ENCODE results near the gene FASN.

FASN gene

DNA sequence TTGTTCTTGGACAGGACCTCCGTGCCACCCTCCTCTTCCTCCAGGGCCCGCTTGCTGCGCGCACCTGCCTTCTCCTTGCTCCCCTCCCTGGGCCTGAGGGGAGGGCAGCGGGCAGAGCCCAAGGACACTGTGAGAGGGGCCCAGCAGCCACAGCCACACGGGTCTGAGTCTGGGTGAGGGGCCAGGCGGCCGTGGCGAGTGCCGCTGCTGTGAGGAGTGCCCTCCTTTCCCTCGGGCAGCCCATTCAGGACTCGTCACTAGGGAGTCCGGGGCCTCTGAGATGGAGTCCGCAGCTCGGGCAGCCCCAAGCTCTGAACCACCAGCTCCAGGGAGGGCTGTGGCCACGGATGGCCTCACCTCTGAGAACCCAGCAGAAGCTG lies 38.0 kb downstream of the FASN start:
- no peak overlapping the region for H4K8ac ChIP-seq (ENCODE audit: low read length)
- H2AFZ ChIP-seq (ENCODE audit: low read depth, low read length) = no peak overlapping the region
- no peak for DNase-seq
- no peak overlapping the region for H2AK5ac ChIP-seq (ENCODE audit: low read length, severe bottlenecking)
- H3K4me3 ChIP-seq (ENCODE audit: insufficient read depth in 1 of 2, low read depth in 1 of 2, low read length in 2 of 2) = no peak overlapping the region
- WGBS = 94% methylated on average over 16 of the region's 16 CpGs
- H3K4ac ChIP-seq (ENCODE audit: low read depth in 1 of 2, low read length in 2 of 2) = no peak overlapping the region
- no peaks in the 10 kb centered on the region for H3K27me3 ChIP-seq (ENCODE audit: control insufficient read depth in 1 of 2, insufficient read depth in 1 of 2, low read length in 2 of 2)
- H3K9me3 ChIP-seq (ENCODE audit: control insufficient read depth, low read length) = no peaks in the 10 kb centered on the region
- H3K18ac ChIP-seq (ENCODE audit: low read depth in 1 of 2, low read length in 2 of 2) = no peak overlapping the region
- no peak overlapping the region for H2BK120ac ChIP-seq (ENCODE audit: low read depth, low read length)
- peaks cover 78 to 94% of the 10 kb centered on the region in 2 experiments for H3K36me3 ChIP-seq (ENCODE audit: control insufficient read depth in 1 of 2, insufficient read depth in 2 of 2, low read depth in 1 of 2, low read length in 2 of 2)
- no peak overlapping the region for H3K4me2 ChIP-seq (ENCODE audit: low read length, poor library complexity, severe bottlenecking)
- H2BK12ac ChIP-seq (ENCODE audit: low read length in 2 of 2) = no peak overlapping the region
- H3K9ac ChIP-seq (ENCODE audit: low read length) = no peak overlapping the region
- no peak overlapping the region for H3K23ac ChIP-seq (ENCODE audit: low read length in 2 of 2)
- H3K4me1 ChIP-seq (ENCODE audit: control insufficient read depth, insufficient read depth, low read depth, low read length) = peaks cover 23% of the 10 kb centered on the region
- no peak overlapping the region for H3K27ac ChIP-seq (ENCODE audit: low read length, poor library complexity, severe bottlenecking)
- H2BK5ac ChIP-seq (ENCODE audit: low read depth, low read length, poor library complexity, severe bottlenecking) = no peak overlapping the region
- peaks cover 21% of the 10 kb centered on the region for H3K79me1 ChIP-seq (replicated peaks; ENCODE audit: low read length, poor library complexity, severe bottlenecking)
- no peak overlapping the region for H2BK15ac ChIP-seq (ENCODE audit: low read depth, poor library complexity, severe bottlenecking)
- no peak overlapping the region for H3K14ac ChIP-seq (ENCODE audit: low read length in 2 of 2)
- no peak overlapping the region for H4K91ac ChIP-seq (ENCODE audit: low read length)

DNA sequence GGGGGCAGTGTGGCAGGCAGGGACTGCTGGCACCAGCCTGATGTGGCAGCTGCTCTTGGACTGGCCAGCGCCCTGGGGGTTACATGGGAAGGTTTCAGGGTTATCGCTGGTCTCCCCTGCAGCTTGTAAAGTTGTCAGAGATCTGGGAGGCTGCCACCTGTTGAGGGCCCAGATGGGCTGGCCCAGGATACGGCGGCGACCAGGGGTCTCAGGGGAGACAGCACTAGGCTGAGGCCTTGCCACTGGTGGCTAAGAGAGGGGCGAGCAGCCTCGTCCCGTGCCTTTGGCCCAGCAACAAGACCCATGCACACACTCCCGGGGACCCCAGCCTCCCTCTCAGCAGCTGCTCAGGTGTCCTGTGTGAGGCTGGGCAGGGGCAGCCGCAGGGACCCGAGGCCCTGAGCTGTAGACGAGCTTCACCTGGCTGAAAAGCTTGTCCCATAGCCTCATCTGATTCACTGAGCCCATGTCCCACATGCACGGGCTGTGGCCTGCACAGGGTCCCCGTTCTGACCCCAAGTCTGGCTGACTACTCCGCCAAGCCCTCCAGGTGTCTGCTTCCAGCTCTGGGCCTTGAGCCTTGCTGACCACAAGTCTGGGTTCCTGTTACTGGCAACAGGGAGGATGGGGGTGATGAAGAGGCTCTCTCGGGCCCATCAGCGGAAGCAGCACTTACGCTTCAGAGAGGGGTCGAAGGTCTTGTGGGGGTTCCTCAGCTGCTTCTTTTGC lies 38.6 kb downstream of the FASN start:
- H3K9ac ChIP-seq (ENCODE audit: low read length) = no peak overlapping the region
- H3K4ac ChIP-seq (ENCODE audit: low read depth in 1 of 2, low read length in 2 of 2) = no peak overlapping the region
- no peak for DNase-seq
- no peaks in the 10 kb centered on the region for H3K9me3 ChIP-seq (ENCODE audit: control insufficient read depth, low read length)
- no peak overlapping the region for H2AFZ ChIP-seq (ENCODE audit: low read depth, low read length)
- H4K8ac ChIP-seq (ENCODE audit: low read length) = no peak overlapping the region
- no peak overlapping the region for H2BK12ac ChIP-seq (ENCODE audit: low read length in 2 of 2)
- H3K18ac ChIP-seq (ENCODE audit: low read depth in 1 of 2, low read length in 2 of 2) = no peak overlapping the region
- WGBS = 91% methylated on average over 19 of the region's 19 CpGs
- H2AK5ac ChIP-seq (ENCODE audit: low read length, severe bottlenecking) = no peak overlapping the region
- peaks cover 17% of the 10 kb centered on the region for H3K4me1 ChIP-seq (ENCODE audit: control insufficient read depth, insufficient read depth, low read depth, low read length)
- no peak overlapping the region for H2BK120ac ChIP-seq (ENCODE audit: low read depth, low read length)
- no peak overlapping the region for H2BK5ac ChIP-seq (ENCODE audit: low read depth, low read length, poor library complexity, severe bottlenecking)
- H2BK15ac ChIP-seq (ENCODE audit: low read depth, poor library complexity, severe bottlenecking) = no peak overlapping the region
- H3K79me1 ChIP-seq (replicated peaks; ENCODE audit: low read length, poor library complexity, severe bottlenecking) = peaks cover 27% of the 10 kb centered on the region
- H3K14ac ChIP-seq (ENCODE audit: low read length in 2 of 2) = no peak overlapping the region
- no peak overlapping the region for H3K27ac ChIP-seq (ENCODE audit: low read length, poor library complexity, severe bottlenecking)
- H3K36me3 ChIP-seq (ENCODE audit: control insufficient read depth in 1 of 2, insufficient read depth in 2 of 2, low read depth in 1 of 2, low read length in 2 of 2) = peaks cover 84 to 98% of the 10 kb centered on the region in 2 experiments
- no peak overlapping the region for H3K4me3 ChIP-seq (ENCODE audit: insufficient read depth in 1 of 2, low read depth in 1 of 2, low read length in 2 of 2)
- no peak overlapping the region for H3K23ac ChIP-seq (ENCODE audit: low read length in 2 of 2)
- H4K91ac ChIP-seq (ENCODE audit: low read length) = no peak overlapping the region
- no peak overlapping the region for H3K4me2 ChIP-seq (ENCODE audit: low read length, poor library complexity, severe bottlenecking)
- H3K27me3 ChIP-seq (ENCODE audit: control insufficient read depth in 1 of 2, insufficient read depth in 1 of 2, low read length in 2 of 2) = no peaks in the 10 kb centered on the region

GRCh38 chr17:82058855-82059249 lies 39.2 kb downstream of the FASN start:
- H3K9ac ChIP-seq (ENCODE audit: low read length) = no peak overlapping the region
- peaks cover 90 to 100% of the 10 kb centered on the region in 2 experiments for H3K36me3 ChIP-seq (ENCODE audit: control insufficient read depth in 1 of 2, insufficient read depth in 2 of 2, low read depth in 1 of 2, low read length in 2 of 2)
- no peak overlapping the region for H3K4ac ChIP-seq (ENCODE audit: low read depth in 1 of 2, low read length in 2 of 2)
- H2AFZ ChIP-seq (ENCODE audit: low read depth, low read length) = no peak overlapping the region
- WGBS = 95% methylated on average over 10 of the region's 10 CpGs
- H2BK12ac ChIP-seq (ENCODE audit: low read length in 2 of 2) = no peak overlapping the region
- peaks cover 13% of the 10 kb centered on the region for H3K4me1 ChIP-seq (ENCODE audit: control insufficient read depth, insufficient read depth, low read depth, low read length)
- H3K18ac ChIP-seq (ENCODE audit: low read depth in 1 of 2, low read length in 2 of 2) = no peak overlapping the region
- H3K9me3 ChIP-seq (ENCODE audit: control insufficient read depth, low read length) = no peaks in the 10 kb centered on the region
- peak overlapping the region; percentile 12 for H4K8ac ChIP-seq (ENCODE audit: low read length)
- no peak overlapping the region for H2BK5ac ChIP-seq (ENCODE audit: low read depth, low read length, poor library complexity, severe bottlenecking)
- no peak overlapping the region for H2AK5ac ChIP-seq (ENCODE audit: low read length, severe bottlenecking)
- no peaks in the 10 kb centered on the region for H3K27me3 ChIP-seq (ENCODE audit: control insufficient read depth in 1 of 2, insufficient read depth in 1 of 2, low read length in 2 of 2)
- no peak overlapping the region for H3K4me3 ChIP-seq (ENCODE audit: insufficient read depth in 1 of 2, low read depth in 1 of 2, low read length in 2 of 2)
- no peak overlapping the region for H3K27ac ChIP-seq (ENCODE audit: low read length, poor library complexity, severe bottlenecking)
- H2BK15ac ChIP-seq (ENCODE audit: low read depth, poor library complexity, severe bottlenecking) = no peak overlapping the region
- no peak for DNase-seq
- no peak overlapping the region for H4K91ac ChIP-seq (ENCODE audit: low read length)
- H2BK120ac ChIP-seq (ENCODE audit: low read depth, low read length) = no peak overlapping the region
- H3K4me2 ChIP-seq (ENCODE audit: low read length, poor library complexity, severe bottlenecking) = no peak overlapping the region
- peaks cover 30% of the 10 kb centered on the region for H3K79me1 ChIP-seq (replicated peaks; ENCODE audit: low read length, poor library complexity, severe bottlenecking)
- H3K23ac ChIP-seq (ENCODE audit: low read length in 2 of 2) = no peak overlapping the region
- no peak overlapping the region for H3K14ac ChIP-seq (ENCODE audit: low read length in 2 of 2)

- no peak overlapping the region for H3K27ac ChIP-seq (ENCODE audit: low read length, poor library complexity, severe bottlenecking)
- H3K4me3 ChIP-seq (ENCODE audit: insufficient read depth in 1 of 2, low read depth in 1 of 2, low read length in 2 of 2) = no peak overlapping the region
- no peak overlapping the region for H3K4ac ChIP-seq (ENCODE audit: low read depth in 1 of 2, low read length in 2 of 2)
- DNase-seq = no peak
- H3K23ac ChIP-seq (ENCODE audit: low read length in 2 of 2) = no peak overlapping the region
- H3K9me3 ChIP-seq (ENCODE audit: control insufficient read depth, low read length) = no peaks in the 10 kb centered on the region
- no peak overlapping the region for H3K4me2 ChIP-seq (ENCODE audit: low read length, poor library complexity, severe bottlenecking)
- no peaks in the 10 kb centered on the region for H3K27me3 ChIP-seq (ENCODE audit: control insufficient read depth in 1 of 2, insufficient read depth in 1 of 2, low read length in 2 of 2)
- H2BK5ac ChIP-seq (ENCODE audit: low read depth, low read length, poor library complexity, severe bottlenecking) = no peak overlapping the region
- no peak overlapping the region for H3K9ac ChIP-seq (ENCODE audit: low read length)
- H2AK5ac ChIP-seq (ENCODE audit: low read length, severe bottlenecking) = no peak overlapping the region
- H3K36me3 ChIP-seq (ENCODE audit: control insufficient read depth in 1 of 2, insufficient read depth in 2 of 2, low read depth in 1 of 2, low read length in 2 of 2) = peaks cover 89 to 100% of the 10 kb centered on the region in 2 experiments
- H2BK15ac ChIP-seq (ENCODE audit: low read depth, poor library complexity, severe bottlenecking) = no peak overlapping the region
- H4K91ac ChIP-seq (ENCODE audit: low read length) = no peak overlapping the region
- H2BK120ac ChIP-seq (ENCODE audit: low read depth, low read length) = no peak overlapping the region
- H2BK12ac ChIP-seq (ENCODE audit: low read length in 2 of 2) = no peak overlapping the region
- H3K79me1 ChIP-seq (replicated peaks; ENCODE audit: low read length, poor library complexity, severe bottlenecking) = peaks cover 35% of the 10 kb centered on the region
- H4K8ac ChIP-seq (ENCODE audit: low read length) = no peak overlapping the region
- no peak overlapping the region for H3K18ac ChIP-seq (ENCODE audit: low read depth in 1 of 2, low read length in 2 of 2)
- H2AFZ ChIP-seq (ENCODE audit: low read depth, low read length) = no peak overlapping the region
- WGBS = 95% methylated on average over 17 of the region's 17 CpGs
- H3K4me1 ChIP-seq (ENCODE audit: control insufficient read depth, insufficient read depth, low read depth, low read length) = peaks cover 15% of the 10 kb centered on the region
- no peak overlapping the region for H3K14ac ChIP-seq (ENCODE audit: low read length in 2 of 2)
Measured at GRCh38 chr17:82058230-82058854, 39.7 kb downstream of the FASN start.

Measured in mesenchymal stem cell (in vitro differentiated cells and primary cell).